Esophagus muscularis mucosa (tissue), 4 donors: ENCODE results near the gene TFF1.

ENCODE experiments used
- CTCF ChIP-seq, 3 experiments: fragments of 200-600 bp in 2 of 3; fragments of 450-650 bp in 1 of 3; sonication (generic) in 2 of 3; IDR thresholded peaks; one replicate each; pipeline ENCODE4 v1.5.1; 2017 to 2019; ENCODE audit warnings: antibody characterized with exemption in 3 of 3, mild to moderate bottlenecking in 2 of 3, moderate library complexity in 1 of 3
- EP300 ChIP-seq: sonication (generic); formaldehyde crosslinking; IDR thresholded peaks from one replicate; pipeline ENCODE4 v1.6.1; 2017; ENCODE audit warnings: antibody characterized with exemption
- POLR2A ChIP-seq: fragments of 450-650 bp; IDR thresholded peaks from one replicate; pipeline ENCODE4 v1.6.1; 2017; ENCODE audit warnings: antibody characterized with exemption, moderate library complexity, mild to moderate bottlenecking, low read depth

- TF ChIP-seq CTCF (IDR thresholded peaks at IDR 0.05), result no peak
- no peak for TF ChIP-seq POLR2A
- TF ChIP-seq EP300, result no peak
Measured at GRCh38 chr21:42388740-42389448, 22.6 kb upstream of the TFF1 start.
